ENCODE measurements around the gene ZSWIM1. TPM values are rescaled to one million over a fixed set of nuclear protein-coding genes. Genes with fewer than 3 reads are reported as not detected.
A peak's percentile ranks its signal among the peaks of the same experiment; 100 is the strongest.

The ZSWIM1 gene
- total and polyA plus RNA-seq, 2 of the 4 experiments (the other 2 are of a cell fraction) = 4.2 to 10.0 TPM

GRCh38 chr20:45927071-45927878 is 46.2 kb downstream of the ZSWIM1 start:
- CTCF ChIA-PET = interaction anchor here (1.0 kb wide), 1 partner anchor 10 kb away, joined by 4 read pairs; no protein-coding TSS in a partner anchor
- no peak overlapping the region for H2BK120ac ChIP-seq (ENCODE audit: low read depth, low read length)
- no peak overlapping the region for H3K27ac ChIP-seq (ENCODE audit: insufficient read depth, low read length)
- H3K56ac ChIP-seq (ENCODE audit: extremely low read depth, insufficient read depth, low read length) = no peak overlapping the region
- H4K91ac ChIP-seq (ENCODE audit: insufficient read depth, low read depth, low read length) = no peak overlapping the region
- intact Hi-C loops (cut with micrococcal nuclease) = no loop called here
- no peaks in the 10 kb centered on the region for H3K9me3 ChIP-seq (ENCODE audit: control insufficient read depth, insufficient read depth, low read length)
- H3K18ac ChIP-seq (ENCODE audit: low read depth, low read length) = no peak overlapping the region
- H3K9ac ChIP-seq (ENCODE audit: low read depth, low read length) = no peak overlapping the region
- peaks cover 6% of the 10 kb centered on the region; the same call in 1 of the 2 replicates for H3K4me1 ChIP-seq (ENCODE audit: control insufficient read depth, insufficient read depth, low read length)
- H3K4ac ChIP-seq (ENCODE audit: low read depth, low read length) = no peak overlapping the region
- peaks cover 4% of the 10 kb centered on the region for H4K20me1 ChIP-seq (ENCODE audit: insufficient read depth, low read length)
- dilution Hi-C loops (cut with HindIII; ENCODE audit: low sequenced_read_pairs, unreplicated experiment) = no loop called here
- WGBS, 2 experiments (ENCODE audit: extremely low coverage in 2 of 2, insufficient read length in 1 of 2) = 91% methylated on average over 10 of the region's 14 CpGs; no CpG with 5 or more reads in 1 of the 2 experiments
- peaks cover 9 to 22% of the 10 kb centered on the region in 2 experiments for H3K79me1 ChIP-seq (ENCODE audit: low read depth in 1 of 2, low read length in 2 of 2)
- no peak overlapping the region for H3K4me2 ChIP-seq (ENCODE audit: low read depth, low read length)
- TF ChIP-seq USF2 (IDR thresholded peaks at IDR 0.05; ENCODE audit: low read depth, low read length) (no peak), MAZ (IDR thresholded peaks at IDR 0.05; ENCODE audit: borderline replicate concordance, low read depth, low read length) (no peak), BHLHE40 (IDR thresholded peaks at IDR 0.05; ENCODE audit: low read depth, low read length) (no peak), SMC3 (IDR thresholded peaks at IDR 0.05; ENCODE audit: low read depth, low read length) (no peak), MAFK (IDR thresholded peaks at IDR 0.05; ENCODE audit: low read depth, low read length) (no peak), MXI1 (IDR thresholded peaks at IDR 0.05; ENCODE audit: borderline replicate concordance, low read depth, low read length) (no peak), RCOR1 (IDR thresholded peaks at IDR 0.05; ENCODE audit: insufficient replicate concordance, low read length) (no peak), CEBPB (IDR thresholded peaks at IDR 0.05; ENCODE audit: low read depth, low read length) (no peak)
- TF ChIP-seq, protein P1, sequence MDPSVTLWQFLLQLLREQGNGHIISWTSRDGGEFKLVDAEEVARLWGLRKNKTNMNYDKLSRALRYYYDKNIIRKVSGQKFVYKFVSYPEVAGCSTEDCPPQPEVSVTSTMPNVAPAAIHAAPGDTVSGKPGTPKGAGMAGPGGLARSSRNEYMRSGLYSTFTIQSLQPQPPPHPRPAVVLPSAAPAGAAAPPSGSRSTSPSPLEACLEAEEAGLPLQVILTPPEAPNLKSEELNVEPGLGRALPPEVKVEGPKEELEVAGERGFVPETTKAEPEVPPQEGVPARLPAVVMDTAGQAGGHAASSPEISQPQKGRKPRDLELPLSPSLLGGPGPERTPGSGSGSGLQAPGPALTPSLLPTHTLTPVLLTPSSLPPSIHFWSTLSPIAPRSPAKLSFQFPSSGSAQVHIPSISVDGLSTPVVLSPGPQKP (IDR thresholded peaks at IDR 0.05; ENCODE audit: borderline replicate concordance, low read depth, low read length) = no peak
- POLR2A ChIA-PET (ENCODE audit: unreplicated experiment) = no interaction called here
- BruUV-seq (replicated peaks) = no TSS peak
- H3K4me3 ChIP-seq (ENCODE audit: insufficient read depth, low read depth, low read length) = no peak overlapping the region
- H3K9me1 ChIP-seq (ENCODE audit: insufficient read depth, low read length) = no peaks in the 10 kb centered on the region; the same call in 1 of the 2 replicates
- no peak overlapping the region for H4K8ac ChIP-seq (ENCODE audit: low read depth in 2 of 2, low read length in 2 of 2)
- no peak overlapping the region for H2AK9ac ChIP-seq (replicated peaks; ENCODE audit: low read depth, low read length, poor library complexity)
- H2AFZ ChIP-seq (replicated peaks; ENCODE audit: low read length, poor library complexity) = no peak overlapping the region
- no peaks in the 10 kb centered on the region for H3K36me3 ChIP-seq (ENCODE audit: control insufficient read depth, insufficient read depth, low read length)
- H2BK5ac ChIP-seq (ENCODE audit: low read depth, low read length, poor library complexity, severe bottlenecking) = no peak overlapping the region
- no peak overlapping the region for H4K5ac ChIP-seq (ENCODE audit: low read depth, low read length)
- H3K27me3 ChIP-seq (ENCODE audit: control insufficient read depth, insufficient read depth, low read length) = no peaks in the 10 kb centered on the region
- 0 out of 2 replicates have a peak overlapping the region, but pooled peaks have one; percentile 29 for H2AK5ac ChIP-seq (ENCODE audit: low read depth, low read length)
- H3K23ac ChIP-seq (ENCODE audit: low read depth, low read length) = no peak overlapping the region
- no peak overlapping the region for H2BK15ac ChIP-seq (ENCODE audit: low read depth, low read length)
- H3K14ac ChIP-seq (replicated peaks; ENCODE audit: low read depth, low read length) = no peak overlapping the region
- no peak for DNase-seq
- no peak overlapping the region for H2BK20ac ChIP-seq (ENCODE audit: low read depth, low read length)
- in situ Hi-C loops (cut with MboI; ENCODE audit: low sequenced_read_pairs) = no loop called here
- no peak for ATAC-seq (ENCODE audit: low read depth)
